ENCODE data around the gene TSPAN3.

Gene TSPAN3

GRCh38 chr15:77032647-77033416, 38.1 kb downstream of the TSPAN3 start:
- peak; percentile 13 for DNase-seq

DNA sequence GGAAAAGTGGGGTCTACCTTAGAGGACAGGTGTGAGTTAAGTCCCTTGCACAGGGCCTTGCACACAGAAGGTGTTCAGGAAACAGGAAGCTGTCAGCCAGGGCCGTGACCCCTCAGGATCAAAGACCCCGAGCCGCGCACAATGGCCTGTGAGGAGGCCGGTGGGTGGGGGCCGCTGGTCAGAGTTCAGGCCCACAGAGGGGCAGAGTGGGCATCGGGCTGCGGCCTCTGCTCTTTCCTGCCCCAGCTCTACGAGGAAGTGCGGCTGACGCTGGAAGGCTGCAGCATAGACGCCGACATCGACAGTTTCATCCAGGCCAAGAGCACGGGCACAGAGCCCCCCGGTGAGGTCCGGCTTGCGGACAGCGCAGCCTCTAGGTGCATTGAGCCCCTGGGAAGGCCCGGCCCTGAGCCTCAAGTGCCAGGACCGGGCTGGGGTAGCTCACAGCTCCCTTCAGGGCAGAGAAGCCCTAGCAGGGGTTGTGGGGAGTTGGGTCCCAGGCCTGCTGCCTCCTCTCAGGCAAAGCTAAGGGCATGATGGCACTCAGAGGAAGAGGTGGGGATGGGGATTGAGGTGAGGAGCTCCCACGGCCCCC, 38.8 kb downstream of the TSPAN3 start:
- DNase-seq, result peak; percentile 9

- DNase-seq, result peak; percentile 40
Observed at GRCh38 chr15:77031376-77032050, 39.4 kb downstream of the TSPAN3 start.

- no peak for DNase-seq
Observed at GRCh38 chr15:77030928-77031375, 40.0 kb downstream of the TSPAN3 start.

GRCh38 chr15:77030048-77030927, 40.6 kb downstream of the TSPAN3 start:
- DNase-seq, result peak; percentile 14

- DNase-seq, result peak; percentile 12
Observed at GRCh38 chr15:77029166-77030047, 41.5 kb downstream of the TSPAN3 start.

DNA sequence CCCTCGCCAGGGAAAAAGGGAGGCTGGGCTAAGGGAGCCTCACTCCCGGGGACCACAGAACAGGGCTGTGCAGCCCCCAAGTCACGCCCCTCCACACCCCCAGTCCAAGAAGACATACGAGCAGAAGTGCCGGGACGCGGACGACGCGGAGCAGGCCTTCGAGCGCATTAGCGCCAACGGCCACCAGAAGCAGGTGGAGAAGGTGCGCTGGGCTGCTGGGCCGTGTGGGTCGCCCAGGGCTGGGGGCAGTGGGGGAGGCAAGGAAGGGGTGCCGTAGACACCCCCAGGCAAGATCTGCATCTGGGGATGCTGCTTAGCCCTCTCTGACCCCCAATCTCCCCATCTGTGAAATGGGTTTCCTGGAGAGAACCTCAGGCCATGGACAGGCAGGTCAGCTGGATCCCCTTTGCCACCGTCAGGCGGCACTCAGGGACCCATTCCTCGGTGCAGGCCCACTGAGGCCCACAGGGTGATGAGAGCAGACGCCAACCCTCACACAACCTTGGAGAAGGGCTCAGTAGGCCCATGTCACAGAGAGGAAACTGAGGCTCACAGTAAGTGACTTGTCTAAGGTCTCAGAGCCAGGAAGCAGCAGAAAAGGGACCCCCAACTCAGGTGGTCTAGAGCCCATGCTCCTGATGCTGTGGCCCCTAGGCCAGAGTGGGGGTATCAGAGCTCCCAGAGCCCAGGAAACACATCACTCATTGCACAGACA, 42.3 kb downstream of the TSPAN3 start:
- peak; percentile 11 for DNase-seq

- DNase-seq, result peak; percentile 11
Observed at GRCh38 chr15:77027697-77028450, 43.0 kb downstream of the TSPAN3 start.

DNA sequence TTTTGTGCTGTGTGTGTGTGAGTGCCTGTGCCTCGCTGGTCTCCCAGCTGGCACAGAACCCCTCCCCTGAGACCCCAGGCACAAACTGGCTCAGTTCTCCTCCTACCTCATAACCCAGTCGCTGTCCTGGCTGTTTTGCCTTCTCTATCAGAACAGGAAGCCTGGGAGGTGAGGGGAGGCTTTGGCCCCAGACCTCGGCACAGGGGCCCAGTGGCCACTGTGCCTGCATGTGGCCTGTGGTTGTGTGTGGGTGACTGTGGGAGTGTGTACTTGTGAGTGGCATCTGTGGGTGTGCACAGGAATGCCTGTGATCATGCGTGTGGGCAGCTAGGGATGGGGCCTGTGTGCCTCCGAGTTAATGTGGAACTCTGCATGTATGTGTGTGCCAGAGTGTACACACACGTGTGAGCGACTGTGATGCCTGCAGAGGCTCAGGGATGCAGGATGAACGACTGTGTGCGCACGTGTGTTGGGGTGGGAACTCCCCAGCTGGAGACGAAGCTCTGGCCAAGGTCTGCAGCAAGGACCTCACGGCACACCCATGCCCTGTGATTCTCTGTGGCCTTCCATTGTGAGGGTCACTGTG, 43.7 kb downstream of the TSPAN3 start:
- no peak for DNase-seq

DNA sequence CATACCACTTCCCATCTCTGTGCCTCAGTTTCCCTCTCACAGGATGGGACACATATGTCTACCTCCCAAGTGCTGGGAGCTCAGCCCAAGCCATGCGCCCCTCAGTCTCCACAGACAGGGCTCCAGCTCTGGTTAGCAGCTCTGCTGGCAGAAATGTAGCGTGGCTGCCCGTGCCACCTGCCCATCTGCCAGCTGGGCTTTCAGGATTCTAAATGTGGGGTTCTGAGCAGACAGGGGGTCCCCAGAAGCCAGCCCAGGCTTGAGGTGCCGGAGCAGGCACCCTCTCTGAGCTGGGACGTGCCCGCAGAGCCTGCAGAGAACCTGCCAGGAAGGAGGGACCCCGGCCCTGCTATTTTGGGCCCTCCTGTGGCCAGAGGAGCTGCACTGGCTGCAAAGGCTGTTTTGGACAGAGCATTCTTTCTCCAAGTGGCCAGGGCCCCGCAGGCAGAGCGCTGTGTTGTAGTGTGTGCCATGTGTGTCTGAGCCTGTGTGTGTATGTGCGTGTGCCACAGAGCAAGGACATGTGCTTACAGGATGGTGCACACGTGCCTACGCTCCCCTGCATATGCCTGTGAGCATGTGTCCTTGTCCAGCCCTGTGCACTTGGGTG, 44.3 kb downstream of the TSPAN3 start:
- peak; percentile 9 for DNase-seq

DNA sequence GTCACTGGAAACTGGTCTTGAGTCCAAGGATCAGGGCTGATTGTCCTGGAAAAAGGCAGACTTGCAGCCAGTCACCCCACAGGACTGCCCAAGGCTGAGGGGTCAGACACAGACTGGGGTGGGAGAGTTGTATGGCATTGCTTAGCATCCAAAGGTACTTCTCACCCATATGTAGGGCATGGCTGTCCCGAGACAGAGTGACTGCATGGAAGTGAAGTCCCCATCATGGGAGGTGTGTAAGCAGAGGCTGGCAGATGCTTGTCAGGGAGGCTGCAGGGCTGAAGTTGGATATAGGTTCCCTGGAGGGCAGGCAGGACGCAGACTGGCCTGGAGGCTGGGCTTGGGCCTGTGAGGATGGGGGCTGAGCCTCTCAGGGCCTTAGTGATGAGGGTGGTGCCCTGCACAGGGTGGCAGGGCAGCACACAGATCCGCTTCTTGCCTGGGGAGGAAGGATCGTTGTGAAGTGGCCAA, 44.9 kb downstream of the TSPAN3 start:
- DNase-seq, result no peak

- peak; percentile 13 for DNase-seq
Observed at GRCh38 chr15:77025083-77025901, 45.6 kb downstream of the TSPAN3 start.

DNA sequence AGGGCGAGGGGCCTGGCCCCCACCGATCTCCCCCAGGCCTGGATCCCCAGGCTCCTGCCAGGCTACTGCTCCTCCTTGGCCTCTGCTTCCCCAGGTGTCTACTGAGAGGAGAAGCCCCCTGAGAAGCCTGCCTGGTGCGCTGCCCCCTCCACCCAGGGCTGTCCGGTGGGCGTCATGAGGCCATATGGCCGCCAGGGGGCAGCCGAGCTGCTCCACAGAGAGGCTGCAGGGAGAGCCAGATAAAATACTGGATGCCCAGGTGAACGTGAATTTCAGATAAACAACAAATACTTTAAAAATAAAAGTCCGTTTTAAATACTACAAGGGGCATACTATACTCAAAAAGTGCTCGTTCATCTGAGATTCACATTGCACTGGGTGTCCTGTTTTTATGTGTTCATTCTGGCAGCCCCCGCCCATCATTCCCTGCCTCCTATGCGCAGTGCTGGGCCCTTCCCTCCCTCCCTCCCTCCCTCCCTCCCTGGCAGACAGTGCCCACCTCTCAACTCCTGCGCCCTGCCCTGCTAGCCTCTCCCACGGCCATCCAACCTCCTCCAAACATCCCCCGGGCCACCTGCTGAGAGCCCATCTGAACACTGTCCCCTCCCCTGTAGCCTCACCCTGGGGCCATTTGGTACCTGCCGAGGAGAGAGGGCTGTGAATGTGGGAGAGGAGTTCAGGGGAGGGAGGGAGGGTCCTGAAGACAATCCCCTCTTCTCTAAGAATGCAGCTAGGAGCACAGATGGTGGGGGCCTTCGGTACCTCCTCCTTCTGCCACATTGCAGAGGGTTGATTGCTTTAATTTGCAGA, 46.4 kb downstream of the TSPAN3 start:
- peak; percentile 76 for DNase-seq

GRCh38 chr15:77023576-77024272, 47.2 kb downstream of the TSPAN3 start:
- no peak for DNase-seq

- DNase-seq, result no peak
Observed at GRCh38 chr15:77022646-77023575, 48.0 kb downstream of the TSPAN3 start.

All from activated CD8-positive, alpha-beta memory T cell treated with anti-CD3 and anti-CD28 coated beads, Interleukin-2, amount 50 U/mL, for 4 hours (primary cell).